H1 (cell line): ENCODE measurements around the gene RGS13. TPM values are rescaled to one million over a fixed set of nuclear protein-coding genes. Genes with fewer than 3 reads are reported as not detected.

Experiments
- MAX ChIP-seq: IDR thresholded peaks from 2 replicates; pipeline ENCODE4 v1.6.1; 2012; ENCODE audit warnings: inconsistent platforms
- POLR2AphosphoS5 ChIP-seq: IDR thresholded peaks from 2 replicates; pipeline ENCODE4 v1.6.1; 2011; ENCODE audit warnings: low read depth, low read length
- YY1 ChIP-seq: IDR thresholded peaks from 2 replicates; pipeline ENCODE4 v1.6.1; 2011; ENCODE audit warnings: low read depth, mild to moderate bottlenecking, low read length
- polyA plus RNA-seq, 7 experiments: library from polyadenylated mRNA; depleted of rRNA in 3 of 7; stranded (reverse) in 5 of 7; unstranded in 2 of 7; fragments of >200 nt in 5 of 7; fragments of 200-250 nt in 2 of 7; gene quantifications; 1 replicate in 5 of 7; 2 replicates in 1 of 7; 4 replicates in 1 of 7; pipeline versions ENCODE4 v1.2.1 to v1.2.3, GENCODE V29; 2011 to 2013; ENCODE audit warnings: missing spikeins in 2 of 7, mixed read lengths in 2 of 7
- total RNA-seq: library from RNA; stranded (reverse); fragmentation: NEBNext Ultra II Directional; extraction: Animal tissue kit (Norgen Biotek cat#: 25700); gene quantifications from 2 replicates; pipeline ENCODE4 v1.2.1, GENCODE V29; 2021

Gene RGS13
- total and polyA plus RNA-seq, 2 of the 8 experiments (the other 6 are each of a cell fraction or from before 2014, with no cell fraction given) = not detected

- TF ChIP-seq MAX = no peak
- no peak for TF ChIP-seq YY1
- no peak for TF ChIP-seq POLR2AphosphoS5
Measured at GRCh38 chr1:192620071-192620635, 15.8 kb upstream of the RGS13 start (continued).
